Inferior parietal cortex (tissue), 1 donor: ENCODE results near the gene DOK1.
"Not testable (repeated sequence)": the region's sequence is repeated elsewhere in the genome, so short reads cannot be mapped to it uniquely, and the experiment has no call there.

Experiments
- DNase-seq: peaks from one replicate; pipeline ENCODE4 v3.0.0-alpha.2; 2016; ENCODE audit errors: extremely low spot score

Gene DOK1

DNA sequence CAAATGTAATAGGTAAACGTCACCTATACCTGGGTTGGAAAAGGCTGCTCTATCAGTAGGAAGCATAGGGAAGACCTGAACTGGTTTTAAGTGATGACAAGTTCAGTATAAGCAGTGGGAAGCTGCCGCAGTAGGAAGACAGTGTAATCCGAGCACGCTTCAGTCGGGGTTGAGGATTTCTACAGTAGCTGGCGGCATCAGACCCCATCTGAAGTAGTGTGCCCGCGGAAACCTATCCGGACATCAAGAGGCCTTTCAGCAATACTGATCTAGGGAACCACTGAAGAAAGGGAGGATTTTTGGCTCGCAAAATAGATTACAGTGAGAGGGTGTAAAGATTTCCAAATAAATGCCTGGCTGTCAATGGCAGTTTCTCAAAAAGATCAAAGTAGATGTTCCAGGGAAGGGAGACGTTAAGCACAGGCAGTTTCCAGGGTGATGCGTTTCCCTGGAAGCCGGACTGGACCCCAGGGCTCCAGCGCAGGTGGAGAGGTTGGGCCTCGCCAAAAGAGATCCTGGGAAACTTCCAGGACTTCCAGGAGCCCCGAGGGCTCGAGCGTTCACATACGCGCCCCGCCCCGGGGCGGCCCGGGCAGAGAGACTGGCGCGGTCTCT, 6.1 kb upstream of the DOK1 start:
- no peak for DNase-seq

DNA sequence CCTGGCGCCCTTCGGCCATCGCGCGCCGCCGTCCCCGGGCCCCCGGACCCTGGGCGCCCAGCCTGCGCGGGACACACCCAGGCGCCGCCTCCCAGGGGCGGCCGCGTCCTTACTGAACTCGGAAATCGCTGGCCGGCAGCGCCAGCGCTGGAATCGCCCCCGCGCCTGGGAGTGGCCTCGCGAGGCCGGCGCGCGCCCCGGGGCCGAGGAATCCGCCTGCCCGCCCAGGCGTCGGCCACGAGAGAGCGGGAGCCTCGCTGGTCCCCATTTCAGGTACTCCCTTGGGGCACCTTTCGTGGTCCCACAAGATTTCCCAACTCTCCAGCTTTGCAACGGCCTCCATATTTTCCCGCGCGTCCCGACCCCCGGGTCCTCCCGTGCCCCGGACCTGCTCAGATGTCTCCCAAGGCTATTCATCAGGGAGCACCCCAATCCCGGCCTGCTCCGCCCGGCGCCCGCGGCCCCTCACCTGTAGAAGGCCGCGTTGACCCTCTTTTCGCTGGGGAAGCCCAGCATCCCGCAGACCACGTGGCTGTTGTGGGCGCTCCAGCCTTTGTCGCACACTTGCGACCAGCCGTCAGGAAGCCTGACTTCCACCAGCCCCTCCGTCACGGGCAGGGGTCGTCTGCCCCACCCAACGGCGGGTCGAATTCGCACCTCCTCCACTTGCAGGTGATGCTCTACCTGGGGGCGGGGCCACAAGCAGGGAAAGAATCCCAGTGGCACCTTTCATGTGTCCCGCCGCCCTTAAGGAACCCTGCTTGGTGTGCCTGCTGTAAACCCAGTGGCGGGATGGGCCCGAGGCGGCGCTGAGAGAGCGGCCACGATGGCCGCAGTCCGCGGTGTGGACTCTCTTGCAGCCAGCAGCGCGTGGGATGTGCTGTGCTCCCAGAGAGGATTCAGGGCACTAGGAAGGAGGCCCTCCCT, 5.4 kb upstream of the DOK1 start:
- DNase-seq: no peak

DNA sequence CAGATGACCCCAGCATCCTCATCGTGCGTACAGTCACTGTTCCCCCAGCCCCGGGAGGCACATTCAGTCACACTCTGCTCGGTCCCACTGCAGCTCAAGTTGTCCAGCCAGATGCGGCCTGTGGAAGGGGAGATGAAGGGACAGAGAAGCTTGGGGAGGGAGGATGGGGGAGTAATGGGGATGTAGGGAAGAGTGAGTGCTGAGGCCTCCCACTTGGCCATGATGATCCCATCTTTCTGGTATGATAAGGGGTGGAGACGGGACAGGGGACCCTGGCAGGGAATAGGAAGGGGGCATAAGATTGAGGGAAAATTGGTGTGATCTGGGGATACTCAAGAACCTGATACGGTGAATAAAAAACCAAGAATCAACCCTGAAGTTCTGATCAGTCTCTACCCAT, 4.3 kb upstream of the DOK1 start:
- no peak for DNase-seq

DNA sequence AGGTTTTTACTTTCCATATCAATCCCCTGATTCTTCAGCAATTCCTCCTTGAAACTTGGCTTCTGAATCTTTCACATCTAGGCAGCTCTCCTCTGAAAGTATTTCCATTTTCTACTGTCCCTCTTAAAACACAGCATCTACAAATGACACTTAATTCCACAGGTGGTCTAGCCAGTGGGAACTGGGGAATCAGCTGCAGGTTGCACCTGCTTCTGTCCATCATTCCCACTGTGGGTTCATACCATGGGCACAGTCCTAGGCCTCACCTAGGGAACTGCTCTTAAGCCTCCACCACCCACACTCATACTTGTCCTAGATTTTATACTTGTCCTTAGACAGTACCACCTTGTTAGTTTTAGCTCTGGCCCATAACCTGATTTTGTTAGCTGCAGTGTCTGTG, 3.0 kb upstream of the DOK1 start:
- DNase-seq: no peak

DNA sequence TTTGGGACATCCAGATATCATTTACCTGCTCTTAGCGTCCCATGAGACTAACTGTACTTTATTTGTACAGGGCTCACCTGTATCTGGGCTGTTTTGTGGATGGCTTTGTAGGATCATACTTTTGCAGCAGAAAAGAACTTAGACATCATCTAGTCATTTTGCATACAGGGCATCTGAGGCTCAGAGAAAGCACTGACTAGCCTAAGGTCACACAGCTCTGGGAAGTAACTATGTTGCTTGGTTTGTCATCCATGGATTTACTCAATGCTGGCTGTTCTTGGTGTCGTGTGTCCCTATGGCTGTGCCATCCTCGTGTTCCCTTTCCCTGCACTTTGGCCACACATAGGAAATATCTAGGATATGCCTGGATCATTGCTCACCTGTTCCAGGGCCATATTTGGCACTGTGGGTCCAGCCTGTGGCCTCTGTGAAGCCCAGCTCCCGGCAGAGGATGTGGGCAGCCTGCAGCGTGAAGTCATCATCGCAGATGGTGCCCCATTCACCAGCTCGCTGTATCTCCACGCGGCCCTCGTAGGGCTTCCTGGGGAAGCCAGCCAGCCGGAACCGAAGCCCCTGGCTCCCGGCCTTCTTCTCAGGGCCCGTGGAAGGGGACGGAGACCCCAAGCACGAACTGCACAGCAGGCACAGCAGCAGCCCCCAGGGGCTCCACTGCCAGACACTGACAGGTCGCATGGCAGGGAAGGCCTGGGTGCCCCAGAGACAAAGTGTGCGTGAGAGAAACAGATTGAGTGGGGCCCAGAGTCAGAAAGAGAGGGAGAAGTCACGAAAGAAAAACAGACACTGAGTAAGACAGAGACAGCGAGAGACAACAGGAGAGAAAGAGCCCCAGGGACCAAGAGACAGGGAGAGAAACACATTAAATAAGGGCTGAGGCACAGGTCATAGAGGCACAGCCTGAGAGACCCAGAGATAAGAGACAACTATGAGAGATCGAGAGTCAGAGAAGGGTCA, 2.3 kb upstream of the DOK1 start:
- no peak for DNase-seq

DNA sequence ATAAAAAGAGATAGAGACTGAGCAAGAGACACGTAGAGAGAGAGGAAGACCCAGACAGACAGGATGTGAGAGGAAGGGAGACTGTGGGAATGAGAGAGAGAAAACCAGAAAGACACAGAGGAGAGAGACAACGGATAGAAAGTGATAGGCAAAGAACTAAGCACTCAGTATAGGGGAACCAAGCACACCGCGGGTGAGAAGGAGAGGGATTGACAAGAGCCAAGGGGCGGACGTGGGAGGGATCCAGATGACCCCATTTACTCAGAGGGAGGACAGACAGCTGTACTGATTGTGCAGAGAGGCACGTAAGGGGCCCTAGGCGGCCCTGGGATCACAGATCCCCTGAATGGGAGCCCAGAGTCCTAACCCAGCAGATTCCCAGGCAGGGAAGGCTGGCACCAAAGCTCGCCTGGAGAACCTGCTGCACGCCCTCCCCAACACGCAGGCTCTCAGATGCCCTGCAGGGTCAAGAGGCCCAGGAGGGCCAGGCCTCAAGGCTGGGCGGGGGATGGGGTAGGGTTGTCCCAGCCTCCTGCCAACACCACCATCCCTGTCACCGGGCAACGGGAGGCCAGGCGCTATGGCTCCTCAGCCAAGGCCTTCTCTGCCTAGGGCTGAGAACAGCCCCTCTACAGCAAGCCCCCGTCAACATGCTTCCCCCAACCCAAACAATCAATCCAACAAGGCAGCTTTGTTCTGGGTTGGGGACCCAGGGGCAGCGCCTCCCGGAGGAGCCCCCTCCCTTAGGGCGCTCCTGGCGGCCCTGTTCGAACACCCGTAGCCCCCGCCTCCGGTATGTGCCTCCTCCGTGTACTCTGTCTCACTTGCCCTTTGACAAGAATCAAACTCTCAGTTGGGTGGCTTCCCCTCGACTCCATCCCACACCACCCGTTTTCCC, 1.4 kb upstream of the DOK1 start:
- DNase-seq: no peak

DNA sequence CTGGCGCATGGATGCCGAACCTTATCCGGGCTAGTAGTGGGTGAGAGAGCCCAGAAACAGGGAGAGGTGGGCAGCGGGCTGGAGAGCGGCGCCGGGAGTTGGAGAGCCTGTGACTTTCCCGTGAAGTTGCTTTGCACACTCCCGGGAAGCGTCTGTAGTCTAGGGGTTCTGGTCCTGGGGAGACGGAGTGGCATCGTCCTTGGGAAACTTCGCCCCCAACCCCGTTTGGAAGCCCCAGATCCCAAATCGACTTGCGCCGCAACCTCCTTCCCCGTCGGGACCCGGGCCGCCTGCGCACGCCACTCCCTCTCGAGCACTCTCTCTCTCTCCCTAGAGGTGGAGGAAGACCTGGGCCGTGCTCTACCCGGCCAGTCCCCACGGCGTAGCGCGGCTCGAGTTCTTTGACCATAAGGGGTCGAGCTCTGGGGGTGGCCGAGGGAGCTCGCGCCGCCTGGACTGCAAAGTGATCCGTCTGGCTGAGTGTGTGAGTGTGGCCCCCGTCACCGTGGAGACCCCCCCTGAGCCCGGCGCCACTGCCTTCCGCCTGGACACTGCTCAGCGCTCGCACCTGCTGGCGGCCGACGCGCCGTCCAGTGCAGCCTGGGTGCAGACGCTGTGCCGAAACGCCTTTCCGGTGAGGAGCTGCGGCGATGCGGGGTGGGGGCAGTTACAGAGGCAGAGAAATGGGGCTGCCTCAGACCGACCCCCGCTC, 456 bp downstream of the DOK1 start:
- no peak for DNase-seq

DNA sequence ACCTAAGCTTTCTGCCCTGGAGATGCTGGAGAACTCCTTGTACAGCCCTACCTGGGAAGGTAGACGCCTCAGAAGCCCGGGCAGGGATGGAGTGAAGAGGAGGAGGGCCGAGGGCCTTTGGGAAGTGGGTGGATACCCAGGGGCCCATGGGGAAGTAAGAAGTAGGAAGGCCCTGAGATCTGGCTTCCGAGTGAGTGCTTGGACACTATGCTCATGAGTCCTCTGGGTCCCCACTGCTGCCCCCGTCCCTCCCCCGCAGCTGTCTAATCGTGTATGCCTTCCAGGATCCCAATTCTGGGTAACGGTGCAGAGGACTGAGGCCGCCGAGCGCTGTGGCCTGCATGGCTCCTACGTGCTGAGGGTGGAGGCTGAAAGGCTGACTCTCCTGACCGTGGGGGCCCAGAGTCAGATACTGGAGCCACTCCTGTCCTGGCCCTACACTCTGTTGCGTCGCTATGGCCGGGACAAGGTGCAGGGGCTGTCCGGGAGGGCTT, 1.1 kb downstream of the DOK1 start:
- no peak for DNase-seq

DNA sequence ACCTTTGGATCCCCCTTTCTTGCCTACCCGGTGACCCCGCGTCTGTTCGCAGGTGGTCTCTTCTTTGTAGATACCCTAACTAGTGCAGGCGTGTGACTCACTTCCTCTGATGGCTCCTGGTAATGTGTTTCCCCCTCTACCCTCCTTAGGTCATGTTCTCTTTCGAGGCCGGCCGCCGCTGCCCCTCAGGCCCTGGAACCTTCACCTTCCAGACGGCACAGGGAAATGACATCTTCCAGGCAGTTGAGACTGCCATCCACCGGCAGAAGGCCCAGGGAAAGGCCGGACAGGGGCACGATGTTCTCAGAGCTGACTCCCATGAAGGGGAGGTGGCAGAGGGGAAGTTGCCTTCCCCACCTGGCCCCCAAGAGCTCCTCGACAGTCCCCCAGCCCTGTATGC, 1.6 kb downstream of the DOK1 start:
- no peak for DNase-seq

DNA sequence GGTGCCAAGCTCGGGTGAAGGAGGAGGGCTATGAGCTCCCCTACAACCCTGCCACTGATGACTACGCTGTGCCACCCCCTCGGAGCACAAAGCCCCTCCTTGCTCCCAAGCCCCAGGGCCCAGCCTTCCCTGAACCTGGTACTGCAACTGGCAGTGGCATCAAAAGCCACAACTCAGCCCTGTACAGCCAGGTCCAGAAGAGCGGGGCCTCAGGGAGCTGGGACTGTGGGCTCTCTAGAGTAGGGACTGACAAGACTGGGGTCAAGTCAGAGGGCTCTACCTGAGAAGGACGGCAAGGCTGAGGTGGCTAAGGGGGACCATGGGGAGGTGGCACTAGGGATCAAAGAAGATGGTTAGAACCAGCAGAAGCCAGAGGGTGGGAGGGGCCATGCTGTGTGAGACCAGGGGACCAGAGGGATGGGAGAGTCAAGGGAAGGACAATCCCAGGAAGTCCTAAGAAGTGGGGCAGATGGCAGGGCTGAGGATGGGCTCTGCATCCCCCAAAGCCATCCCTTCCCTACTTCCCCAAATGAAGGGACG, 2.4 kb downstream of the DOK1 start:
- DNase-seq: no peak

DNA sequence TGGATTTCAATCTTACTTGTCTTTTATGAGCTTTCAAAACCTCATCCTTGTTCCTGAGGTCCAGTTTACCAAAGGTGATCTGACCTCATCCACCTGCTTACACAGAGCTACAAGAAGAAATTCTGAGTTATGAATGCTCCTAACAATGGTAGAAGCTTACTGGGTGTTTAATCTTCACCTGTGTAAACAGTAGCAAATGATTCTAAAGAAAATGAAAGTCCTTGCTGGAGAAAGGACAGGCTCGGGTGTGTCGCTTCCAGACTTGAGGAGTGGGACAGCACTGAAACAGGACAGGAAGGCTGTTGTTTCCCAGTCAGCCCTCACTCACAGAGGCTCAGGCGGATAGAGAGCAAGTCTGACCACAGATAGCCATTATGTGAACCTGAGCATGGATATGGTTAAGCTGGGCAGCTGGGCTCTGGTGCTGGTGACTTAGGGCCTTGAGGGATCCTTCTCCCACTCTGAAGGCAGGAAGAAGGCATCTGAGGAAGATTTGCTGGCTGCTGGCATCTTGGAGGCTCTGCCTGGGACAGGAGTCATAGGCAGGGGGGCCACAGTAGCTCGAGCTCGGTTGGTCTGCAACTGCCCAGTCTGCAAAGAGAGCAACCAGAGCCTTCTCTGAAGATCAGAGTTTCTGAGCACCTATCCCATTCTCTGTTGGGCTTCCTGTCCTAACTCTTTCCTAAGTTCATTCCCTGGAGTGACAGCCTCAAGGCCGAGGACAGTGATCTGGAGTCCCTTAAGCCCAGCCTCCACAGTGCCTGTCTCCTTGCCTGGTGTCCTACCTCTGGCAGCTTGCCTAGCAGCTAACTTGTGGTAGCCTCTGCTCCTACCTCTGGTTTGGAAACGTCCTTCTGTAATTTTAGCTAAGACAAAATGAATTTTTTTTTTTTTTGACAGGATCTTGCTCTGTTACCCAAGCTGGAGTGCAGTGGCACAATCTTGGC, 4.0 kb downstream of the DOK1 start:
- DNase-seq: no peak

DNA sequence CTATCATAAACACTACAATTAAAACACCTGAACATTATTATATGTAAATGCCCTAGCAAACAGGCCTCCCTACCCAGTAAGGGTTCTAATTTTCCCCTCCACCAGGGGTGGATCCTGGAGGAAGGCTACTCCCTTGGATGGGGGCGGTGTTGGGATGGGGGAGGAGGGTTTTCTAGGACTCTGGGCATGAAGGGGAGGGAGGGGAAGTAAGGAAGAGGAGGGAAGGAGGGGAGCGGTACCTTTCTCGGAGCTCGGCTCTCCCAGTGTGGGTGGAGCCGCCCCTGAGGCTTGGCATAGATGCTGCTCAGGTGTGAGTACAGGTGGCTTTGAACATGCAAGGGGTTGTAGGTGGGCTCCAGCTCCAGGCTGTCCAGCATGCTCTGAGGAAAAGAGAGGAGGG, 5.4 kb downstream of the DOK1 start:
- DNase-seq: no peak

DNA sequence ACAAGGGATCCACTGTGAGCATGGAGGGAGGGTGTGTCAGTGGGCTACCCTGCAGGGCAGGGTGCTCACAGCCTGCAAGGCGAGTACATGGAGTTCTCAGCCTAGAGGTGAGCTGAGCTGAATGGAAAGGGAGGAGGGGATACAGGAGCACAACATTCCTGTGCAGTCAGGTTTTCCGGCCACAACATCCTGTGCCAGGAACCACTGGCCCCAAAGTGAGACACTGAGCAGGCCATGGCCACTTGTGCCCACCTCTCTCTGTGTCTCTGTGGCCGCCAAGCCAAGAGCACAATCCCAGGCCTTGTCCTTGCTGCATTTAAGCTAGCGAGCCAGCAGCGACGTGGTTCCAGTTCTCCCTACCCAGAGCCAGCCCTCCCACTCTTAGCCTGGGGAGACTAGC, 6.1 kb downstream of the DOK1 start:
- DNase-seq: no peak

DNA sequence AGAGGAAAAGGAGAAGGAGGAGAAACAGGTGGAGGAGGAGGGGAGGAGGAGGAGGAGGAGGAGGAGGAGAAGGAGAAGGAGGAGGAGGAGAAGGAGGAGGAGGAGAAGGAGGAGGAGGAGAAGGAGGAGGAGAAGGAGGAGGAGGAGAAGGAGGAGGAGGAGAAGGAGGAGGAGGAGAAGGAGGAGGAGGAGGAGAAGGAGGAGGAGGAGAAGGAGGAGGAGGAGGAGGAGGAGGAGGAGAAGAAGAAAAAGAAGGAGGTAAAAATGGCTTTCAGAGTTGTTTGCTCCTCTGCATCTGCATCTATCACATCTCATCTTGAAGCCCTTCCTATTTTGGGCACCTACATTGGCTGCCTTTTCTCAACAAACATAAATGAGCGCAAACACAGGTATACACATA, 6.5 kb downstream of the DOK1 start:
- not testable (repeated sequence) for DNase-seq

DNA sequence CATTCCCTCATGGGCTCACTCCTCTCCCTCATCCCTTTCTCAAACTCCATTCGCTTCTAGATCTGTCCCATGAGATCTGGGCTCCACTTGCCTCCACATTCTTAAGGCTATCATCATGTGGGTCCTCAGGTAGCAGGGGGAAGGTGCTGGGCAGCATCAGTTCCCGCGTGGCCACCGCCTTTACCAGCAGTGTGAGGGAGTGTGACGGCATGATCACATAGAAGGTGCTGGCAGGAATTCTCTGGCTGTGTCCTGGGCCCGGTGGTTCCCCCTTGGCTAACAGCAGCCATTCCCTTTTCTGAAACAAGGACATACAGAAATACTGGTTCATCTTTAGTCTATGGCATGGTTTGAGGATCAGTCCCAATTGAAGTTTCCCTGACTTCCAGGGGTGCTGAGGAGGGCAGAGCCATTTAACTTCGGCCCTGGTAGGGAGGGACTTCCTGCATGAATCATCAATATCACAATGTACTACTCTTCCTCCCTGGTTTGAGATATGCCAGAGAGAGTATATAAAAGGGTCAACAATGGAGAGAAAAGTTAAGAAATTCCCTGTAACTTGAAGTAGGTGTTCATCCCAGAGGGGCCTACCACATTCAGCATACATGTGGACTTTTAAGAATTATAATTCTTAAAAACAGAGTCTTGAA, 7.7 kb downstream of the DOK1 start:
- no peak for DNase-seq

DNA sequence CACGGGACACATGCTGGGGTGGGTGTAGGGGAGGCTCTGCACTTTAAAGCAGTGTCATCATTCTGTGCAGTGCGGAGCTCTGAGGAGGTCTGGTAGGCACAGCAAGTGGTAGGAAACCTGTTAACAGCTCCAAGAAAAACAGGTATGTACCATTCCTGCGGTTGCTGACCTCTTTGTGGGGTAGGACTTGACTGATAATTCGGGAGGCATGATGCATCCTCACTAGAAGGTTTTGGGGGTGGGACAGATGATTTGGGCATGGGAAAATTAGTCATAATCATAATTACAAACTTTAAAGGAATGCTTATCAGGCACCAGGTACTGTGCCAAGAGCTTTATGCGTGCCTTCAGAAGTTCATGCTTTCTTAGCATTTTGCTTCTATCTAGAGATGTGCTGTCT, 9.7 kb downstream of the DOK1 start:
- DNase-seq: no peak

DNA sequence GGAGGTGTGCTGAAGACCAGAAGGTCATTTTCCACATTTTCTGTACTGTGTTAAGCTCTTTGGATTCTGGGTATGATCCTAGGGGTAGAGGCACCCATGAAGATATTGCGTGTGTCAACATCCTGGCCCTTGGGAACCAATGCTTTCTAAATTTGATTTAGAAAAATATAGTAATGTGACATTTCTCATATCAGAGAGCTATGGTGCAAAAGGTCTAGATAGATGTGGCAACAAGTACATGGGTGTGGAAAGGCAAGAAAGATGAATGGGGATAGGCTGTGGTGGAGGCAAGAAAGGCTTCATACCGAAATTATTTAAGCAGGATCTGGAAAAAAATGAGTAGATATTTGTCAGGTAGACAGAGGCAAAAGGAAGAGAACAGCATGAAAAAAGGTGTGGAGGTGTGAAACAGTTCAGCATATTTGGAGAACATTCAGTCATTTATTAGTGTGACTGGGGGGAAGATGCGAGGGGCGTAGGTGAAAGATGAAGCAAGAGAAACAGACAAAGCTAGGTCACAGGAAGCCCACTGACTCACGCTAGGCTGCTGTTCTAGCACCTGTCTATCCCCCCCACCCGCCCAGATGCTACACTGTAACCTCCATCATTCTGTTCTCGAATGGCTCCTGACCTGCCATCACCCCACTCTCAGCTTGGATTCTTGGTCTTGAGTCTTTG, 11.7 kb downstream of the DOK1 start:
- no peak for DNase-seq

DNA sequence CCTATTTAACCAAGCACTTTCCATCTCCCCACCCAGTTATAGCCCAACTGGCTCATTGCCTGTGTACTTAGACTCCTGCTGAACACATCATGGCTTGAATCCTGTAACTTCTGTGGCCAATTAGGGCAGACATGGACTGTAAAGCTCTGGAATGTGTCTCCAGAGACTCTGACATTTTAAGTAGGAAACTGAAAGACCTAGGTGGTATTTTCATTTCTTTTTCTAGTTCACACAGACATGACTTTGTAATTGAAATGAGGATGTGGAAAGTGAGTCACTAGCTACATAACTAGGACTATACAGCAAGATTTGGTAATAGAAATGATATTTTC, 12.2 kb downstream of the DOK1 start:
- DNase-seq: no peak
